NT2/D1 (cell line): ENCODE measurements around the gene LGALS9C.
"Not testable (repeated sequence)": the region's sequence is repeated elsewhere in the genome, so short reads cannot be mapped to it uniquely, and the experiment has no call there.

Experiments used
- SUZ12 ChIP-seq: IDR thresholded peaks from 2 replicates; pipeline ENCODE4 v1.6.1; 2011; ENCODE audit not compliant: insufficient read length, insufficient read depth; ENCODE audit errors: extremely low read depth
- YY1 ChIP-seq: IDR thresholded peaks from 2 replicates; pipeline ENCODE4 v1.6.1; 2011; ENCODE audit not compliant: insufficient read length, insufficient read depth
- ZNF274 ChIP-seq: IDR thresholded peaks from 2 replicates; pipeline ENCODE4 v1.6.1; 2011; ENCODE audit warnings: mild to moderate bottlenecking, low read depth, low read length

- not testable (repeated sequence) for TF ChIP-seq SUZ12, YY1, ZNF274
Measured at GRCh38 chr17:18448311-18448710, 28.3 kb upstream of the LGALS9C start.
